SK-N-SH treated with all-trans-retinoic acid at 6 μM for 48 hours (cell line): ENCODE results near the gene NAA60.

Experiments
- ATAC-seq: fragments of 200-7000 bp; cut with Tn5 transposase; 3 replicates; pipeline ENCODE4 v1.9.1; 2020; ENCODE audit warnings: mild to moderate bottlenecking, moderate library complexity
- ARNTL ChIP-seq: fragments of 450-650 bp; formaldehyde crosslinking; IDR thresholded peaks from 2 replicates; pipeline ENCODE4 v1.5.0; 2020; ENCODE audit warnings: low read depth, mild to moderate bottlenecking, moderate library complexity, borderline replicate concordance
- BACH2 ChIP-seq: fragments of 250-450 bp; sonication (Bioruptor Pico); IDR thresholded peaks from 2 replicates; pipeline ENCODE4 v1.9.0; 2021; ENCODE audit warnings: mild to moderate bottlenecking, borderline replicate concordance
- CSDC2 ChIP-seq: fragments of 250-450 bp; sonication (Bioruptor Pico); IDR thresholded peaks from 2 replicates; pipeline ENCODE4 v1.5.0; 2020; ENCODE audit warnings: mild to moderate bottlenecking, moderate library complexity
- CSRNP3 ChIP-seq: fragments of 250-450 bp; sonication (Bioruptor Pico); IDR thresholded peaks from 2 replicates; pipeline ENCODE4 v1.5.1; 2021; ENCODE audit warnings: mild to moderate bottlenecking, moderate library complexity
- ESRRG ChIP-seq: fragments of 250-450 bp; sonication (Bioruptor Pico); IDR thresholded peaks from 2 replicates; pipeline ENCODE4 v1.6.1; 2021; ENCODE audit warnings: mild to moderate bottlenecking
- GLIS3 ChIP-seq: fragments of 250-450 bp; sonication (Bioruptor Pico); IDR thresholded peaks from 2 replicates; pipeline ENCODE4 v1.5.0; 2020; ENCODE audit warnings: mild to moderate bottlenecking, moderate library complexity
- OSR1 ChIP-seq: fragments of 250-450 bp; sonication (Bioruptor Pico); IDR thresholded peaks from 2 replicates; pipeline ENCODE4 v1.8.0; 2022; ENCODE audit warnings: moderate library complexity, mild to moderate bottlenecking, inconsistent platforms
- PATZ1 ChIP-seq: fragments of 250-450 bp; sonication (Bioruptor Pico); IDR thresholded peaks from 2 replicates; pipeline ENCODE4 v1.8.0; 2020; ENCODE audit warnings: mild to moderate bottlenecking, moderate library complexity, borderline replicate concordance
- POU6F1 ChIP-seq: fragments of 250-450 bp; sonication (Bioruptor Pico); IDR thresholded peaks from 2 replicates; pipeline ENCODE4 v1.8.0; 2021; ENCODE audit warnings: low read depth, mild to moderate bottlenecking, moderate library complexity, borderline replicate concordance
- PPARA ChIP-seq: fragments of 250-450 bp; sonication (Bioruptor Pico); IDR thresholded peaks from 2 replicates; pipeline ENCODE4 v1.5.0; 2020; ENCODE audit warnings: mild to moderate bottlenecking, borderline replicate concordance
- RARB ChIP-seq: fragments of 250-450 bp; sonication (Bioruptor Pico); IDR thresholded peaks from 2 replicates; pipeline ENCODE4 v1.8.0; 2021; ENCODE audit warnings: mild to moderate bottlenecking, moderate library complexity
- SNAI2 ChIP-seq: fragments of 250-450 bp; sonication (Bioruptor Pico); IDR thresholded peaks from 2 replicates; pipeline ENCODE4 v1.5.0; 2020; ENCODE audit warnings: mild to moderate bottlenecking, moderate library complexity
- TCF4 ChIP-seq: fragments of 250-450 bp; sonication (Bioruptor Pico); IDR thresholded peaks from 2 replicates; pipeline ENCODE4 v1.8.0; 2021; ENCODE audit warnings: mild to moderate bottlenecking, moderate library complexity, borderline replicate concordance
- TOX ChIP-seq: fragments of 250-450 bp; sonication (Bioruptor Pico); IDR thresholded peaks from 2 replicates; pipeline ENCODE4 v1.8.0; 2021; ENCODE audit warnings: mild to moderate bottlenecking, moderate library complexity, borderline replicate concordance
- ZFP30 ChIP-seq: fragments of 450-650 bp; formaldehyde crosslinking; IDR thresholded peaks from 2 replicates; pipeline ENCODE4 v1.5.0; 2022; ENCODE audit warnings: mild to moderate bottlenecking, moderate library complexity
- ZNF565 ChIP-seq: fragments of 450-650 bp; formaldehyde crosslinking; conservative IDR thresholded peaks from 2 replicates; pipeline ENCODE4 v1.5.0; 2020; ENCODE audit warnings: low read depth, mild to moderate bottlenecking, moderate library complexity
- ZNF70 ChIP-seq: fragments of 450-650 bp; formaldehyde crosslinking; IDR thresholded peaks from 2 replicates; pipeline ENCODE4 v1.5.0; 2020; ENCODE audit warnings: mild to moderate bottlenecking, moderate library complexity

The NAA60 gene

GRCh38 chr16:3486506-3487215 lies 43.2 kb downstream of the NAA60 start:
- no peak for ATAC-seq
- no peak for TF ChIP-seq GLIS3 (CRISPR knock-in tag)

- no peak; the same call in 2 of the 3 replicates for ATAC-seq
- TF ChIP-seq OSR1 (CRISPR knock-in tag) (no peak), BACH2 (no peak), ZNF70 (CRISPR knock-in tag) (no peak), SNAI2 (CRISPR knock-in tag) (no peak), ZFP30 (CRISPR knock-in tag) (no peak), ZNF565 (CRISPR knock-in tag) (no peak), ESRRG (CRISPR knock-in tag) (no peak), TCF4 (CRISPR knock-in tag) (no peak), GLIS3 (CRISPR knock-in tag) (no peak), ARNTL (CRISPR knock-in tag) (no peak), CSDC2 (CRISPR knock-in tag) (no peak), PPARA (CRISPR knock-in tag) (no peak), PATZ1 (CRISPR knock-in tag) (no peak)
These were observed 44.3 kb downstream of the NAA60 start for GRCh38 chr16:3487521-3488410.

- TF ChIP-seq GLIS3 (CRISPR knock-in tag), result no peak
- no peak for TF ChIP-seq RARB
- TF ChIP-seq ZNF70 (CRISPR knock-in tag), result no peak
- TF ChIP-seq PPARA (CRISPR knock-in tag), result no peak
- no peak for TF ChIP-seq TOX
- no peak for ATAC-seq
These were observed 45.3 kb downstream of the NAA60 start for GRCh38 chr16:3488801-3489200.

GRCh38 chr16:3490911-3491629 lies 47.6 kb downstream of the NAA60 start:
- TF ChIP-seq OSR1 (CRISPR knock-in tag) (no peak), BACH2 (no peak), PATZ1 (CRISPR knock-in tag) (no peak), CSRNP3 (CRISPR knock-in tag) (no peak), POU6F1 (CRISPR knock-in tag) (no peak), TCF4 (CRISPR knock-in tag) (no peak)
- TF ChIP-seq, all 23 proteins: peak for 0
- peak; percentile 4; the same call in 2 of the 3 replicates for ATAC-seq
